ENCODE results near the gene NR6A1. TPM values are rescaled to one million over a fixed set of nuclear protein-coding genes. Genes with fewer than 3 reads are reported as not detected.

NR6A1 gene
- total RNA-seq, 1 donor from 2014 or later, result 63.8 TPM

DNA sequence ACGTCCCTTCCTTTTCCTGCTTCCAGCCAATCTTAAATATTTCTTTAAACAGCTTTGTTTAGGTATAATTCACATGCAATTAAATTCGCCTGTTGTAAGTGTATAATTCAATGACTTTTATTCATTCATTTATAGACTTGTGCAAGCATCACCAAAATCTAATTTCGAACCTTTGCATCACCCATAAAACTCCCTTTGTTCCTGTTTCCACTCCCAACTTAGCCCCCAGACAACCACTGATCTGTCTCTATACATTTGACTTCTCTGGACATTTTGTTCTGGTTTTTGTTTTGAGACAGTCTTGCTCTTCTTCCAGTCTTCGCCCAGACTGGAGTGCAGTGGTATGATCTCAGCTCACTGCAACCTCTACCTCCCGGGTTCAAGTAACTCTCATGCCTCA, 71.5 kb downstream of the NR6A1 start:
- Mint-ChIP-seq H3K27ac (ENCODE audit: unreplicated experiment) (no peak overlapping the region), H3K4me1 (ENCODE audit: unreplicated experiment) (peaks cover 32% of the 10 kb centered on the region), H3K4me3 (ENCODE audit: unreplicated experiment) (no peak overlapping the region), H3K9me3 (ENCODE audit: unreplicated experiment) (no peaks in the 10 kb centered on the region), H3K27me3 (ENCODE audit: unreplicated experiment) (peaks cover 1% of the 10 kb centered on the region), H3K36me3 (ENCODE audit: low read depth, unreplicated experiment) (peaks cover 4% of the 10 kb centered on the region)
- TF ChIP-seq, protein P1, sequence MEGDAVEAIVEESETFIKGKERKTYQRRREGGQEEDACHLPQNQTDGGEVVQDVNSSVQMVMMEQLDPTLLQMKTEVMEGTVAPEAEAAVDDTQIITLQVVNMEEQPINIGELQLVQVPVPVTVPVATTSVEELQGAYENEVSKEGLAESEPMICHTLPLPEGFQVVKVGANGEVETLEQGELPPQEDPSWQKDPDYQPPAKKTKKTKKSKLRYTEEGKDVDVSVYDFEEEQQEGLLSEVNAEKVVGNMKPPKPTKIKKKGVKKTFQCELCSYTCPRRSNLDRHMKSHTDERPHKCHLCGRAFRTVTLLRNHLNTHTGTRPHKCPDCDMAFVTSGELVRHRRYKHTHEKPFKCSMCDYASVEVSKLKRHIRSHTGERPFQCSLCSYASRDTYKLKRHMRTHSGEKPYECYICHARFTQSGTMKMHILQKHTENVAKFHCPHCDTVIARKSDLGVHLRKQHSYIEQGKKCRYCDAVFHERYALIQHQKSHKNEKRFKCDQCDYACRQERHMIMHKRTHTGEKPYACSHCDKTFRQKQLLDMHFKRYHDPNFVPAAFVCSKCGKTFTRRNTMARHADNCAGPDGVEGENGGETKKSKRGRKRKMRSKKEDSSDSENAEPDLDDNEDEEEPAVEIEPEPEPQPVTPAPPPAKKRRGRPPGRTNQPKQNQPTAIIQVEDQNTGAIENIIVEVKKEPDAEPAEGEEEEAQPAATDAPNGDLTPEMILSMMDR (IDR thresholded peaks at IDR 0.05; ENCODE audit: unreplicated experiment), result no peak
- DNase-seq (ENCODE audit: low spot score), result no peak

GRCh38 chr9:124698265-124698664, 72.8 kb downstream of the NR6A1 start:
- Mint-ChIP-seq H3K36me3 (ENCODE audit: low read depth, unreplicated experiment) (peaks cover 4% of the 10 kb centered on the region), H3K27ac (ENCODE audit: unreplicated experiment) (peak overlapping the region; percentile 76), H3K4me3 (ENCODE audit: unreplicated experiment) (no peak overlapping the region), H3K9me3 (ENCODE audit: unreplicated experiment) (no peaks in the 10 kb centered on the region), H3K27me3 (ENCODE audit: unreplicated experiment) (peaks cover 1% of the 10 kb centered on the region), H3K4me1 (ENCODE audit: unreplicated experiment) (peaks cover 34% of the 10 kb centered on the region)
- TF ChIP-seq, protein P1 (IDR thresholded peaks at IDR 0.05; ENCODE audit: unreplicated experiment), result no peak
- no peak for DNase-seq (ENCODE audit: low spot score)

- Mint-ChIP-seq H3K36me3 (ENCODE audit: low read depth, unreplicated experiment) (peaks cover 2% of the 10 kb centered on the region), H3K4me3 (ENCODE audit: unreplicated experiment) (no peak overlapping the region), H3K27me3 (ENCODE audit: unreplicated experiment) (peaks cover under 1% of the 10 kb centered on the region), H3K27ac (ENCODE audit: unreplicated experiment) (peak overlapping the region; percentile 76), H3K9me3 (ENCODE audit: unreplicated experiment) (no peaks in the 10 kb centered on the region), H3K4me1 (ENCODE audit: unreplicated experiment) (peaks cover 34% of the 10 kb centered on the region)
- DNase-seq (ENCODE audit: low spot score), result no peak
- TF ChIP-seq, protein P1 (IDR thresholded peaks at IDR 0.05; ENCODE audit: unreplicated experiment), result no peak
Observed at GRCh38 chr9:124697326-124698200, 73.5 kb downstream of the NR6A1 start.

- Mint-ChIP-seq H3K4me1 (ENCODE audit: unreplicated experiment) (peaks cover 34% of the 10 kb centered on the region), H3K4me3 (ENCODE audit: unreplicated experiment) (no peak overlapping the region)
Observed at GRCh38 chr9:124696101-124696500, 75.0 kb downstream of the NR6A1 start.

More at GRCh38 chr9:124696101-124696500, 75.0 kb downstream of the NR6A1 start:
- Mint-ChIP-seq H3K27ac (ENCODE audit: unreplicated experiment) (no peak overlapping the region), H3K27me3 (ENCODE audit: unreplicated experiment) (no peaks in the 10 kb centered on the region), H3K36me3 (ENCODE audit: low read depth, unreplicated experiment) (no peaks in the 10 kb centered on the region), H3K9me3 (ENCODE audit: unreplicated experiment) (no peaks in the 10 kb centered on the region)
- DNase-seq (ENCODE audit: low spot score), result no peak
- TF ChIP-seq, protein P1 (IDR thresholded peaks at IDR 0.05; ENCODE audit: unreplicated experiment), result no peak

All from endothelial cell (in vitro differentiated cells).